ENCODE results near the gene NR2F2.

DNA sequence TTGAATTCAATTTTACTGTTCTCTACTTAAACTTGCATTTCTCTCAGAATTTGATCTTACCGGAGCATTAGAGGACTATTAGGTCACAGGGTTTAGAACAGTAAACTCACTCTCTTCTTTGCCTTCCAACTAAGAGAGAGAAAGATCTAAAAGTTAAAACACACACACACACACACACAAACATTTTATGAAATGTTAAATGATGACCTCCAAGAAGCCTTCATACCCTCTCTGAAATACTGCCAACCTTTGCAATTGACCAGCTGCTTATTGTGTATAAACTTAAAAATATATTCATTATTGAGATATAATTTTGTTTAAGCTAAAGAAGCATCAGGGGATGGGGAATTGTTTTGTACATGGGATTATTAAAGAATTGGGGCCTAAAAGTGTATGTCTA lies 15.5 kb upstream of the NR2F2 start:
- TF ChIP-seq, protein P1, sequence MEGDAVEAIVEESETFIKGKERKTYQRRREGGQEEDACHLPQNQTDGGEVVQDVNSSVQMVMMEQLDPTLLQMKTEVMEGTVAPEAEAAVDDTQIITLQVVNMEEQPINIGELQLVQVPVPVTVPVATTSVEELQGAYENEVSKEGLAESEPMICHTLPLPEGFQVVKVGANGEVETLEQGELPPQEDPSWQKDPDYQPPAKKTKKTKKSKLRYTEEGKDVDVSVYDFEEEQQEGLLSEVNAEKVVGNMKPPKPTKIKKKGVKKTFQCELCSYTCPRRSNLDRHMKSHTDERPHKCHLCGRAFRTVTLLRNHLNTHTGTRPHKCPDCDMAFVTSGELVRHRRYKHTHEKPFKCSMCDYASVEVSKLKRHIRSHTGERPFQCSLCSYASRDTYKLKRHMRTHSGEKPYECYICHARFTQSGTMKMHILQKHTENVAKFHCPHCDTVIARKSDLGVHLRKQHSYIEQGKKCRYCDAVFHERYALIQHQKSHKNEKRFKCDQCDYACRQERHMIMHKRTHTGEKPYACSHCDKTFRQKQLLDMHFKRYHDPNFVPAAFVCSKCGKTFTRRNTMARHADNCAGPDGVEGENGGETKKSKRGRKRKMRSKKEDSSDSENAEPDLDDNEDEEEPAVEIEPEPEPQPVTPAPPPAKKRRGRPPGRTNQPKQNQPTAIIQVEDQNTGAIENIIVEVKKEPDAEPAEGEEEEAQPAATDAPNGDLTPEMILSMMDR (IDR thresholded peaks at IDR 0.05) = no peak
- TF ChIP-seq POLR2A (IDR thresholded peaks at IDR 0.05) = no peak

Data from right lobe of liver (tissue), 4 donors.